Measurements from ENCODE around the gene GLTP.

GLTP gene

DNA sequence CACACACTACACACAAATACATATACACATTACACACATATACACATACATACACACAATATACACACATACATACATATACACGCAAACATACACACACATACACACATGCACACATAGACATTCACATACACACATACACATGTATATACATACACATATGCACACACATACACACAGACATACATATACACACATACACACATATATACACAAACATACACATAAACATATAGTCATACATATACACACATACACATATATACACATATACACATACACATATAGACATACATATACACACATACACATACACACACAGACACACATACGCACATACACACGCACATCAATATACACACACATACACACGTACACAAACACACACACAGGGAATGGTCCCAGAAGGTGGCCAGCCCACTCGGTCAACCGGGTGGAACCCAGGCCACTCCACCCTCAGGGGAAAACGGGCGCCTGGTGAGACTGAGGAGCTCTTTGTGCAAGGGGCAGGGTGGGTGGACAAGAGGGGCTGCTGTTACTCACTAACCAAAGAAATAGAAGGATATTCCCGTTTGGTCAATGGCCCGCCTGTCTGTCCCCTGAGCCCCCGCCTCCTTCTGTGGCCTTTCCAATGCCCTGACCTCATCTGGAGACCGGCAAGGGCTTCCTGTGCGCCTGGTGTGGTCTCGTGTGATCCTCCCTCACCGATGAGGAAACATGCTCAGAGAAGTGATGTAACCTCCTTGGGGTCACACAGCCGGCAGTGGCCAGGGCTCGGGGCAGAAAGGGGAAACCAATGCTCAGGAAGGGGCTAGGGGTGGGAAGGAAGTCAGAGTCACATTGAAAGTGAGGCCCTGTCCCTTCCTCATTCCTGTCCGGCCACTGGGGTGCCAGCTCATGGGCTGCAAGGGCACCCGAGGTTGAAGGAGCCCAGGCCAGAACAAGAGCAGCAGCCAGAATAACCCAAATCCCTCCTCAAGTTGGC lies 52.5 kb downstream of the GLTP start:
- Mint-ChIP-seq H3K4me1 (peaks cover 7% of the 10 kb centered on the region), H3K27ac (no peak overlapping the region), H3K4me3 (no peak overlapping the region), H3K36me3 (ENCODE audit: low read depth) (no peaks in the 10 kb centered on the region), H3K9me3 (no peaks in the 10 kb centered on the region), H3K27me3 (ENCODE audit: low read depth) (peaks cover 5% of the 10 kb centered on the region)
- TF ChIP-seq, protein P1, sequence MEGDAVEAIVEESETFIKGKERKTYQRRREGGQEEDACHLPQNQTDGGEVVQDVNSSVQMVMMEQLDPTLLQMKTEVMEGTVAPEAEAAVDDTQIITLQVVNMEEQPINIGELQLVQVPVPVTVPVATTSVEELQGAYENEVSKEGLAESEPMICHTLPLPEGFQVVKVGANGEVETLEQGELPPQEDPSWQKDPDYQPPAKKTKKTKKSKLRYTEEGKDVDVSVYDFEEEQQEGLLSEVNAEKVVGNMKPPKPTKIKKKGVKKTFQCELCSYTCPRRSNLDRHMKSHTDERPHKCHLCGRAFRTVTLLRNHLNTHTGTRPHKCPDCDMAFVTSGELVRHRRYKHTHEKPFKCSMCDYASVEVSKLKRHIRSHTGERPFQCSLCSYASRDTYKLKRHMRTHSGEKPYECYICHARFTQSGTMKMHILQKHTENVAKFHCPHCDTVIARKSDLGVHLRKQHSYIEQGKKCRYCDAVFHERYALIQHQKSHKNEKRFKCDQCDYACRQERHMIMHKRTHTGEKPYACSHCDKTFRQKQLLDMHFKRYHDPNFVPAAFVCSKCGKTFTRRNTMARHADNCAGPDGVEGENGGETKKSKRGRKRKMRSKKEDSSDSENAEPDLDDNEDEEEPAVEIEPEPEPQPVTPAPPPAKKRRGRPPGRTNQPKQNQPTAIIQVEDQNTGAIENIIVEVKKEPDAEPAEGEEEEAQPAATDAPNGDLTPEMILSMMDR (IDR thresholded peaks at IDR 0.05; ENCODE audit: unreplicated experiment in 3 of 3) = no peak

- Mint-ChIP-seq H3K4me3 (no peak overlapping the region), H3K27me3 (ENCODE audit: low read depth) (peaks cover 5% of the 10 kb centered on the region), H3K36me3 (ENCODE audit: low read depth) (no peaks in the 10 kb centered on the region), H3K4me1 (peaks cover 7% of the 10 kb centered on the region), H3K27ac (no peak overlapping the region), H3K9me3 (no peaks in the 10 kb centered on the region)
- TF ChIP-seq, protein P1 (IDR thresholded peaks at IDR 0.05; ENCODE audit: unreplicated experiment in 3 of 3) = no peak
Observed at GRCh38 chr12:109827080-109827479, 53.3 kb downstream of the GLTP start.

- Mint-ChIP-seq H3K9me3 (no peaks in the 10 kb centered on the region), H3K4me1 (no peaks in the 10 kb centered on the region), H3K27me3 (ENCODE audit: low read depth) (peaks cover 5% of the 10 kb centered on the region), H3K36me3 (ENCODE audit: low read depth) (no peaks in the 10 kb centered on the region), H3K27ac (no peak overlapping the region), H3K4me3 (no peak overlapping the region)
- TF ChIP-seq, protein P1 (IDR thresholded peaks at IDR 0.05; ENCODE audit: unreplicated experiment in 3 of 3) = no peak
Observed at GRCh38 chr12:109824731-109825130, 55.6 kb downstream of the GLTP start.

GRCh38 chr12:109822951-109823411 lies 57.4 kb downstream of the GLTP start:
- TF ChIP-seq, protein P1 (IDR thresholded peaks at IDR 0.05; ENCODE audit: unreplicated experiment in 3 of 3) = no peak
- no peaks in the 10 kb centered on the region for H3K4me1 Mint-ChIP-seq
- no peak overlapping the region for H3K27ac Mint-ChIP-seq
- H3K9me3 Mint-ChIP-seq = no peaks in the 10 kb centered on the region
- H3K4me3 Mint-ChIP-seq = no peak overlapping the region
- peaks cover 11% of the 10 kb centered on the region for H3K27me3 Mint-ChIP-seq (ENCODE audit: low read depth)
- H3K36me3 Mint-ChIP-seq (ENCODE audit: low read depth) = no peaks in the 10 kb centered on the region

GRCh38 chr12:109822416-109822815 lies 57.9 kb downstream of the GLTP start:
- no peaks in the 10 kb centered on the region for H3K9me3 Mint-ChIP-seq
- no peaks in the 10 kb centered on the region for H3K36me3 Mint-ChIP-seq (ENCODE audit: low read depth)
- no peak overlapping the region for H3K4me3 Mint-ChIP-seq
- TF ChIP-seq, protein P1 (IDR thresholded peaks at IDR 0.05; ENCODE audit: unreplicated experiment in 3 of 3) = no peak
- no peaks in the 10 kb centered on the region for H3K4me1 Mint-ChIP-seq
- H3K27me3 Mint-ChIP-seq (ENCODE audit: low read depth) = peaks cover 11% of the 10 kb centered on the region
- H3K27ac Mint-ChIP-seq = no peak overlapping the region

Measured in nephron (organoid).